Gastrocnemius medialis (tissue), 4 donors: ENCODE data around the gene TINAGL1.

ENCODE experiments used
- POLR2A ChIP-seq, 2 donors: fragments of 450-650 bp; IDR thresholded peaks; one replicate each; pipeline ENCODE4 v1.6.1; 2017; ENCODE audit warnings: antibody characterized with exemption in 2 of 2, mild to moderate bottlenecking in 2 of 2, moderate library complexity in 2 of 2
- TF ChIP-seq, protein P1 (sequence below), 5 experiments: fragments of 450-650 bp in 3 of 5; fragments of 200-600 bp in 2 of 5; sonication (generic) in 2 of 5; IDR thresholded peaks in 4 of 5; conservative IDR thresholded peaks in 1 of 5; 1 replicate in 4 of 5; 2 replicates in 1 of 5; pipeline ENCODE4 v1.5.1; 2016 to 2019; ENCODE audit warnings: antibody characterized with exemption in 5 of 5, mild to moderate bottlenecking in 3 of 5, moderate library complexity in 3 of 5

DNA sequence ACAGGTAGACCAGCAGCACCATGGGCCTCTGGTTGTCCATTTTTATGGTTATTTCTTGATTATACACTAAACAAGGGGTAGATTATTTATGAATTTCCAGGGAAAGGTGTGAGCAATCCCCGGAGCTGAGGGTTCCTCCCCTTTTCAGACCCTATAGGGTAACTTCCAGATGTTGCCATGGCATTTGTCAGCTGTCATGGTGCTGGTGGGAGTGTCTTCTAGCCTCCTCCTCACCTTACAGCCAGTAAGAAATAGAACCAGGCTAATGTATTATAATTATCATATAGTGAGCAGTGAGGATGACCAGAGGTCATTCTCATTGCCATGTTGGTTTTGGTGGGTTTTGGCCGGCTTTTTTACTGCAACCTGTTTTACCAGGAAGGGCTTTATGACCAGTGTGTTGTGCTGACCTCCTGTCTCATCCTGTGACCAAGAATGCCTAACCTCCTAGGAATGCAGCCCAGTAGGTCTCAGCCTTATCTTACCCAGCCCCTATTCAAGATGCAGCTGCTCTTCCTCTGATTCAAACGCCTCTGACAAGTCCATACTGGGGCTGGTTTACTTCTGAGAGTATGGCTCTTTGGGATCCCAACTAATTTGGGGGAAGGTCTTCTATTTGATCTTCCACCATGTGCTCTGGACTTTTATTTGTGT, 13.5 kb upstream of the TINAGL1 start:
- TF ChIP-seq, protein P1, sequence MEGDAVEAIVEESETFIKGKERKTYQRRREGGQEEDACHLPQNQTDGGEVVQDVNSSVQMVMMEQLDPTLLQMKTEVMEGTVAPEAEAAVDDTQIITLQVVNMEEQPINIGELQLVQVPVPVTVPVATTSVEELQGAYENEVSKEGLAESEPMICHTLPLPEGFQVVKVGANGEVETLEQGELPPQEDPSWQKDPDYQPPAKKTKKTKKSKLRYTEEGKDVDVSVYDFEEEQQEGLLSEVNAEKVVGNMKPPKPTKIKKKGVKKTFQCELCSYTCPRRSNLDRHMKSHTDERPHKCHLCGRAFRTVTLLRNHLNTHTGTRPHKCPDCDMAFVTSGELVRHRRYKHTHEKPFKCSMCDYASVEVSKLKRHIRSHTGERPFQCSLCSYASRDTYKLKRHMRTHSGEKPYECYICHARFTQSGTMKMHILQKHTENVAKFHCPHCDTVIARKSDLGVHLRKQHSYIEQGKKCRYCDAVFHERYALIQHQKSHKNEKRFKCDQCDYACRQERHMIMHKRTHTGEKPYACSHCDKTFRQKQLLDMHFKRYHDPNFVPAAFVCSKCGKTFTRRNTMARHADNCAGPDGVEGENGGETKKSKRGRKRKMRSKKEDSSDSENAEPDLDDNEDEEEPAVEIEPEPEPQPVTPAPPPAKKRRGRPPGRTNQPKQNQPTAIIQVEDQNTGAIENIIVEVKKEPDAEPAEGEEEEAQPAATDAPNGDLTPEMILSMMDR (IDR thresholded peaks at IDR 0.05 in 4 of 5, conservative IDR thresholded peaks at IDR 0.05 in 1 of 5) = no peak
- TF ChIP-seq POLR2A (IDR thresholded peaks at IDR 0.05) = no peak
